Kidney glomerular epithelial cell (primary cell): ENCODE measurements around the gene KCNT2.
"Not testable (repeated sequence)": the region's sequence is repeated elsewhere in the genome, so short reads cannot be mapped to it uniquely, and the experiment has no call there.

Experiments
- DNase-seq: peaks from one replicate; lab custom pipeline; 2025; lab: John Stamatoyannopoulos, UW

Gene KCNT2

DNA sequence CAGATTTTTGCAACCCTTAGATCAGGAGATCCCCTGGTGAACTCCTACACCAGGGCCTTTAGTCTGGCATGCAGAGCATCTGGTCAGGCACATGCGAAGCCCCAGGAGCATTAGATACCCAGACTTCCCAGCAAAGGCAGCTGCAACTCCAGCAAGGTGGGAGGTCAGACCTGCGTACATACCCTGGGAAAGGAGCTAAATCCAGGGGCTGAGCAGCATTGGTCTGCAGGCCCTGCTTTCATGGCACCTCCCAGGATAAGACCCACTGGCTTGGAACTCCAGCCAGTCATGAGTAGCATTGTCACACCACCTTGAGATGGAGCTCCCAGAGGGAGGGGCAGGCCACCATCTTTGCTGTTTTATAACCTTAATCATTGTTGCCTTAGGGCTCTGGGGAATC, 92.3 kb downstream of the KCNT2 start:
- DNase-seq: no peak

DNA sequence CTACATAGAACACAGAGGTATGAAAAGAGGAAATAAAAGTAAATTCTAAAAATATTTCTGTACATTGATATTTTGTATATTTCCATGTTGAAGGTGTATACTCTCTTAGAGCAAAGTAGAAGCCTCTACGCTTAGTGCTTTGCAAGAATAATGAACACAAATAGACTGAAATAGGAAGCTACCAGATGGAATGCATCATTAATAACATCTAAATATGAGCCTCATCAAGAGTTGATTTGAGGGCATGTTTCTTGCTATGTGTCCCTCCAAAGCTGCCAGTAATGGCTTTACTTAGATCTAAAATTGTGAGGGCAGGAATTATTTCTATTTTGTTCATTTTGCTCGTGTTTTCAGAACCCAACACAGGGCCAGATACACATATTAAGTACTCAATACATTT, 94.4 kb downstream of the KCNT2 start:
- DNase-seq: no peak

DNA sequence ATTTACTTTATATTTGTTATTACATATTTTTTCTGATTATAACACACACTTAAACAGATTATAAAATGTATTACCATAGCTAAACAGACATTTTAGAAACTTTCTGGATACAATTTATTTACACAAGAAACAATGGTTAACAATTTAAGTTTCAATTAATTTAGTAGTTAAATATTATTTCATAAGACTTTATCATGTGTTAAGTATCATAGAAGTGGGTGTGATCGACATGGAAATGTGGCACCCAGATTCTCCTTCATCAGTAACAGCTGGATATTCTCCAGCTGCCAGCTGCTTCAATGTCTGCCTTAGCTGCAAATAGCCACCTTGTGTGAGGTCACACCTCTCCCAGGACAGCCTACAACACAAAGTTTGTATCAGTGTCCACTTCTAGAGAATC, 97.8 kb downstream of the KCNT2 start:
- DNase-seq: no peak

DNA sequence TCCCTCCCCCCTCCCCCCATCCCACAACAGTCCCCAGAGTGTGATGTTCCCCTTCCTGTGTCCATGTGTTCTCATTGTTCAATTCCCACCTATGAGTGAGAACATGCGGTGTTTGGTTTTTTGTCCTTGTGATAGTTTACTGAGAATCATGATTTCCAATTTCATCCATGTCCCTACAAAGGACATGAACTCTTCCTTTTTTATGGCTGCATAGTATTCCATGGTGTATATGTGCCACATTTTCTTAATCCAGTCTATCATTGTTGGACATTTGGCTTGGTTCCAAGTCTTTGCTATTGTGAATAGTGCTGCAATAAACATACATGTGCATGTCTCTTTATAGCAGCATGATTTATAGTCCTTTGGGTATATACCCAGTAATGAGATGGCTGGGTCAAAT, 104.0 kb downstream of the KCNT2 start:
- DNase-seq: not testable (repeated sequence)

DNA sequence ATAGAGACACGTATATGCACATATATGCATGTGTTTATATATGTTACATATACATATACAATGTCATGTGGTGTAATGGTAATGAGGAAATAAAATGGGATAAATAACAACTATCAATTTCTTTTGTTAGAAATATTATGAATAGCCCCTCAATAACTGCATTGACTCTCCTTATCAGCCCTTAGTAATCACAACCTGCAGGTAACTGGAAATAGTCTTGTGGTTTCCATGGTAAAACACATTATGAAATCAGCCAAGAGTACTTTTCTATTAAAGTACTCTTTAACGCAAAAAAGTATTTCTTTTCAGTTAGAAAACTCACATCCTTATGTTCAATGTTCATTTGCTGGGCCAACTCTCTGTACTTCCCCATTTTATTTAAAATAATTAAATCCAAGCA, 105.8 kb downstream of the KCNT2 start:
- DNase-seq: no peak

DNA sequence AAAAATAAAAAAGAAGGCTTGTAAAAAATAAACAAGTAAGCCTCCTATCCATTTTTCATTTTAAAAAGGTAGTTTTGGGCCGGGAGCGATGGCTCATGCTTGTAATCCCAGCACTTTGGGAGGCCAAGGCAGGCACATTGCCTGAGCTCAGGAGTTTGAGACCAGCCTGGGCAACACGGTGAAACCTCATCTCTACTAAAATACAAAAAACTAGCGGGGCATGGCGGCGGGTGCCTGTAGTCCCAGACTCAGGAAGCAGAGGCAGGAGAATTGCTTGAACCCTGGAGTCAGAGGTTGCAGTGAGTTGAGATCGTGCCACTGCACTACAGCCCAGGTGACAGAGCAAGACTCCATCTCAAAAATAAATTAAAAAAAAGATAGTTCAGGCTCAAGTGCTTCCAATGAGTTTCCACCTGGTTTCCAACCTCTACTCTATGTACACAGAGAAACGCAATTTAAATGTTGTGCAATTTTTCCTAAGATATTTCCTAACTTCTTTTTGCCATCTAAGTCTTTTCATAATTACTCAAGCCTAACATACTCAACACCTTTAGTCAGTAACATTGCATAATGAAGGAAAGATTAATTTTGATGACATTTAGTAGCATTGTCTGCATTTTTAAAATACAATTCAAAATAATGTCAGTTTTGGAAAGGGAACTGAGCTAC, 106.3 kb downstream of the KCNT2 start:
- peak; percentile 10 for DNase-seq

DNA sequence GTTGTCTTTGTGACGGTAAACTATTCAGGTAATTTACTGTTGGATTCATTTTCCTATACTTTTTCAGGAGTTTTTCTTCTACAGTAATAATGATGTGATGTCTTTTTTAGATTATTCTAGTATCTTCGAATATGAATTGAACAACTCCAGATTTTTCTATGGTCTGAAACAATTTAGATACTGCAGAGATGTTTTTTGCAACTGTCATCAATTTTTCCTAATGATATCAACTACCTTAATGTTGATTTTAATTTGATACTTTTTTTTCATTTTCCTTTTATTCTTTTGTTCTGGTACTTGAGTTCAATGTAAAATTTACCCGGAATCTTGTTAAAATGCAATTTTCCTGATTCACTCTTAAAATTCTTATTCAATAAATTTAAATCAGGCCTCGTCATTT, 110.4 kb downstream of the KCNT2 start:
- no peak for DNase-seq

DNA sequence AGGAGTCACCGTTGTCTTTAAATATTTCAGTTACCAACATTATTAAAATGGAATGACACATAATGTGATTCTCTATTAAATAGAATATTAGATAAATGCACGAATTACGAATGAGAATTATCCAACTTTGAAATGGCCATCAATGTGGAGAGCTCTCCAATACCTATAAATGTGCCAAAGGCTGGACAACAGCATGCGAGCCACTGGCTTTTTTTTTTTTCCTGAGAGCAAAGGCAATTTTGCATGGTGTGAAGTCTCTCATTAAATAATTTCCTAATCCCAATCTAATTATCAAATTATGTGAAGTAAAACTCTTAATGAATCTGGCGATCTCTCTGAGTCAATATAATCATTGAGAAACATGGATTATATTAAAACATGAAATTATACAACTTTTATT, 113.5 kb downstream of the KCNT2 start:
- no peak for DNase-seq

DNA sequence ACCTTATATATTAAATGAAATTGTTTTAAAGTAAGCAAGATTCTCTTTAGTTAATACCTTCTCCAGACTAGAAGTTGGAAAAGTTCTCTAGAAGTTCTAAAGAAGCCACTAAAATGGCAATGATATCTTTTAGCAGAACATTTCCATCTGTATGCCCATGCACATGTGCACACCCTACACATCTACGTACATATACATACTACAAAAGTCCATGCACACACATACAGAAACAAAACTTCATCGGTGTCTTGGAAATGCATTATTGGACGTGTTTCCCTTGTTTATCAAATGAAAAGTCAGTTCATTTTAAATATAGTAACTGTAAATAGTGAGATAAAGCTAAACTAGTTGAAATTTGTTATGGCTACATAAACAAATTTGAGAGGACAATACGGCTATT, 114.4 kb downstream of the KCNT2 start:
- DNase-seq: no peak

DNA sequence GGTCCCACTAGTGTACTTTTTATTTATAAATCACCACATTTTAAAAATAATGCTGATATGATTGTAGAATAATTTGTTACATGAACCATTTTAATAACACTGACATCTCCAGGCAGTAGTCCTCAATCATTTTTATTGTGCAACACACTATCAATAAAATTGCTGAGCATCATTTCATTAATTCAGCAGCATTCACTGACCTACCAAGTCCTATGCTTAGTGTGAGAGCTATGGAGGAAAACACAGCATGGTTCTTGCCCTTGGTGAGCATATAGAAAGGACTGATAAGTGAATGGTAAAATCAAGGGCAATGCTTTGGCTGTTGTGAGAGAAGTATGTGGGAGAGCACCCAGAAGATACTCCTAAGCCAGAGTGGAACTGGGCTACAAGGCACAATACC, 119.7 kb downstream of the KCNT2 start:
- no peak for DNase-seq

DNA sequence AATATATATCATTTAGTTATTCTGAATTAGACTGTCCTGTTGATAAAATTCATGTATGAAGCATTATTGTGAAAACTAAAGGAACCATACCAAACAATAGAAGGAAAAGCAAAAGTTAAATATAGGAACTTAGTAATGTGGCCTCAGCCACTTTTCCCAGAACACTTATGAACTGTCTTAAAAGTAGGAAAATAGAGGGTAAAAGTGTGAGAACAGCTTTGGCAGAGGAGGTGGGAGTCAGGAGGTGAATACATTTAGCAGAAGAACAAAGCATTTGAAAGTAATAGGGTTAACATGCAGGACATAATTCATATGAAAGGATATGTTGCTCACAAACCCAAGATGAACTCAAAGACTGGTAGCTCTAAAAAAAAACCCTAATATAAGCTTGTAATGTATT, 121.9 kb downstream of the KCNT2 start:
- no peak for DNase-seq

DNA sequence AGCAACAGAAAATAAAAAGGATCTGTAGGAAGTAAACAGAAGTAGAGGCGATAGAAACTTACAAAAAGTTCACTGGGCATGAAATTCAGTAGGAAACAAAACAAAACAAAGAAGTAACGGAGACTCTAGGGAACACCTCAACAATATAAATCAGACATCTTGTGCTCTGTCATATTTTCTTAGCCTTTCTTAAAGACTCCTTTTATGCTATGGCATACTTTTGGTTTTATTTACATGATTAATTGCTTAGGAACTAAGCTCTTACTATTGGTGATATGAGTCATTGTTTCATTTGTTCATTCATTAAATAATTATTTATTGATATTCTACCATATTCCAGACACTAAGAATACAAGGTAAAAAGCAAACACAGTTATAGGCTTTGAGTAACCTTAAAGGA, 126.6 kb downstream of the KCNT2 start:
- no peak for DNase-seq

DNA sequence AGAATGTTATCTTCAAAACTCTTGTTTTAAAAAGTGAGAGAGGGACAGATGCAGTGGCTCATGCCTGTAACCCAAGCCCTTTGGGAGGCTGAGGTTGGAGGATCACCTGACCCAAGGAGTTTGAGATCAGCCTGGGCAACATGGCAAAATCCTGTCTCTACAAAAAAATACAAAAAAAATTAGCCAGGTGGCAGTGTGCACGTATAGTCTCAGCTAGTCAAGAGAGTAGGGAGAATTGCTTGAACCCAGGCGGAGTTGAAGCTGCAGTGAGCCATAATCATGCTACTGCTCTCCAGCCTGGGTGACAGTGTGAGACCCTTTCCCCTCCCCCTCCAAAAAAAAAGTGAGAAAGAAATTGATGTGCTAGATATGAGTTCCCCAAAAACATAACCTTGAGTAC, 131.0 kb downstream of the KCNT2 start:
- no peak for DNase-seq

DNA sequence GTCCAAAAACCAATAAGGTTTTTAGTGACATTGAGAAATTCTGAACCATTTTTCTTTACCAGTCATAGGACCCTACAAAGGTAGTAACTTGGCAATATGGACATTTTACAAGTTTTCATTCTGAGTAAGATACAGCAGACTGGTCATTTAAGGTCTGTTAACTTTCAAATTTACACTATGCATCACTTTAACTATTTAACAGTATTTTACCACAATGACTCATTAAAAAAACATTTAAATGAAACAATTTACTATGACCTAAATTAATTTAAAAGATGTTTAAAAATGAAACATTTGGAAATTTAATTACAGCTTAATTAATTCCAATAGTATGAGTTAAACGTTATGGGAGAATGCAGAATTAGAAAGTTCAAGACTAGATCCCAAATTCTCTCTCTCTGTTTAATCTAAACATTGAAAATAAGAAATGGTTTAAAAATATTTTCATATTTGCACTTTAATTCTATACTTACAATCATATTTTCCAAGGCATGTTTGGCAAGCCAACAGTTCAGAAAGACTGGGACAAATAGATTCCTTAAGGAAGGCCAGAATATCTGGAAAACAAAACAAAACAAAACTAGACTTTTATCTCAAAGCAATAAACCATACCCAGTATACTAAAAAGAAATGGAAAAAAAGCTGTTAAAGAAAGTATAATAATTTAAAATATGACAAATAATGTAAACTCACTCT, 140.9 kb downstream of the KCNT2 start:
- peak; percentile 65 for DNase-seq

DNA sequence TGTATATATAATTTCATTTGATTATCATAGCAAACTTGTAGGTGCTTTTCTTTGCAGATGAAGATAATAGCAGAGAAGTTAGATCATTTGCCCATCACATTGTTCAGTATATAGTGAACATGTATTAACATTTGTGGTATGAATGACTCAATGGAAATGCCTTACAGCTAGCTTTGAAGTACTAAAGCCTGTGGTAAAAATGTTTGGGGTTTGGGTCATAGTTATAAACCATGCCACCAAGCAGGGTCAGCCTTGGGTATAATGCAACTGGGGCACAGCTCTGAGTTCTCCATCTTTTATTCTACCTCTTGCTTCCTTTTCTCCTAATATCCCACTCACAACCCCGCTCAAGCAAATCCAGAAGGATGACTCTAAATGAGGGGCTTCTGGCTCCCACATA, 141.6 kb downstream of the KCNT2 start:
- peak; percentile 80 for DNase-seq

DNA sequence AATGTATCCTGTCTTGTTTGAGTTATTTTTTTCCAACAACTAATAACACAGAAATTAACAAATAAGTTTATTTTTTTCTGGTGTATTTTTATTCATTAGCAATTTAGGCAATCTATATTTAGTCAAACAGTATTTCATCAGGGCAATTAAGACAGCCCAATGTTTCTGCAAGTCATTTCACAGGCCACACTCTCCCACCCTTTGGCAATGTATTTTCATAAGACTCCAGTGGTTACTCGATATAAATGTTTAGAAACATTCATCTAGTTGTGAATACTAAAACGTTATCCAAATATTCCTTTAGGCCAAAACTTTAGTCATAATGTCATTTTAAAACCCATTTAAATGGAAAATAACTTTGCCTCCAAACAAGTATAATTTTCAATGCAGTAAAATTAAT, 142.1 kb downstream of the KCNT2 start:
- no peak for DNase-seq

DNA sequence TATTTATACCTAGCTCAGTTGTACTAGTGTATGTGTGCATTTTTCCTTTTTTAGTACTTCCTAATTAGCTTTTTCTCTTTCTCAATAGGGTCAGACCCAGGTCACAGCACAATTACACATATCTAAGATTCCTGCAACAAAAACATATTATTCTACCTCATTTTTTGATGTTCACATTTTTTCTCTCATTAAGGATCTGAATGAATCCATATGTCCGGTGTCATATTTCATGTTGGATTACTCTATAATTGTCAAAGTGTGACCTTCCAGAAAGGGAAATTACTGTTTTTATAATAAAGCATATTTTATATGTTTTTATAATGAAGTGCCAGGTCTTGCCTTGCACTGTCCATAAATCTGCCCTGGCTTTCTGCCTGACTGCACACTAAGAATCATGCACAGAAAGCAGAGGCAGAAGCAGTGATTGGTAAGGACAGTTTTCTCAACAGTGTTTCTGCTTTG, 143.7 kb downstream of the KCNT2 start:
- peak; percentile 72 for DNase-seq

DNA sequence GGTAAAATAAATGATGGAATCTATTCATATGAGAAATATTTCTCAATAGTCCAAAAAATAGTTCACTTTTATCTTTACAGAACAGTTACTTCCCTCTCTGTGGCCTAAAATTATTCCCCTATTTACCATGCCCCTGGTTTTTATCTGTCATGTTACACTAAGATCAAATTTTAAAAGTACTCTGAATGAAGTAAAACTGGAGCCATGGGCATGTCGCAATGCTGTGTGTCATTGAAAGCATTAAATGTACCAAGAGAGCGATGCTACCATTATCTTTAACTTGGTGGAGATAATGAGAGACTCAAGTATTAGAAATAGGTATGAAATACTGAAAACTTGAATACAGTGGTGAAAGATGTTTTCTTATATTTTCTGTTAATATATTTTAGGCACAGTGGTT, 146.2 kb downstream of the KCNT2 start:
- no peak for DNase-seq

DNA sequence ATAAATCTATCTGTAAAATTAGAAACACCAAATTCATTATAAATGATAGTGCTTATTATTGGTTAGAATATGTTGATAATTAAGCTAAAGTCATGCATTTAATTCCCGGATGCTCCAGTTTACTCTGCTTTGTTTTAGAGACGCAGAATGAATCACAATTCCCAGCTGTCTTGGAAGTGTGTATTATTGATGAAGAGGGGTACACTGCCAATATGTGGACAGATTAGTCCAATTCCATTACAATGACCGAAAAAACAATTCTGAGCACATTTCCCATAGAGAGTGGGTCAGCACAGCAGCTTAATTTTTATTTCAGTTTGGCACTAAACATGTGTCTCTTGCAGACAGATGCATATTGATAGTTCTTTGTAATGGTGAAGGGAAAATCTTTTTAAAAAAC, 146.7 kb downstream of the KCNT2 start:
- DNase-seq: no peak

DNA sequence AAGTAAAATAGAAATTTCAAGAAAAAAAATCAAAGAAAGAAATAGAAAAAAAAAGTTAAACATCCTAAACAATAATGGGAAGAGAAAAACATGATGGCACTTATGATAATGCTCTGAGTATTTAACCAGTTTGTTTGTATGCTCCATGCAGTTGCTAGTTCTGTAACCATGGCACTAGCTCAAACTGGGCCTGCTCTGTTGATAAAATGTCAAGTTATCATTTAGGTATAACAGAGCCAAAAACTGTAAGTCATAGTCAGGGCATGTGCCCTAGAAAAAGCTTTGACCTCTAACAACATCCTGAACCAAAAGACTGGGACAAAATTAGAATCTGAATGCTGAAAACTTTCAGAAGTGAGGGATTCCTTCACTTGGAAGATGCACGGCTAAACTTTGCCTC, 148.9 kb downstream of the KCNT2 start:
- no peak for DNase-seq

DNA sequence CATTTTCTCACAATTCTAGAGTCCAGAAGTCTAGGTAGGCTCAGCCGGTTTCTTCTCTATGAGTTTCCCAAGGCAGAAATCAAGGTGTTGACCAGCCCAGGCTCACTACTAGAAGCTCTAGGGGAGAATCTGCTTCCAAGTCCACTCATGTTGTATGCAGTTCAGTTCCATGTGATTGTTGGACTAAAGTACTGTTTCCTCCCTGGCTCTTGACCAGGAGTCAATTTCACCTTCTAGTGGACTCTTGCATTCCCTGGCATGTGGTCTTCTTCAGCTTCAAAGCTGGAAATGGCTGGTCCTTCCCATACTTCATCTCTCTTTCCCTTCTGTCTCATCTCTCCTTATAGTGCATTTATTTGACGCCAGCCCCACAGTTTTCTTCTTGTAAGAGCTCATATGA, 153.4 kb downstream of the KCNT2 start:
- DNase-seq: no peak

DNA sequence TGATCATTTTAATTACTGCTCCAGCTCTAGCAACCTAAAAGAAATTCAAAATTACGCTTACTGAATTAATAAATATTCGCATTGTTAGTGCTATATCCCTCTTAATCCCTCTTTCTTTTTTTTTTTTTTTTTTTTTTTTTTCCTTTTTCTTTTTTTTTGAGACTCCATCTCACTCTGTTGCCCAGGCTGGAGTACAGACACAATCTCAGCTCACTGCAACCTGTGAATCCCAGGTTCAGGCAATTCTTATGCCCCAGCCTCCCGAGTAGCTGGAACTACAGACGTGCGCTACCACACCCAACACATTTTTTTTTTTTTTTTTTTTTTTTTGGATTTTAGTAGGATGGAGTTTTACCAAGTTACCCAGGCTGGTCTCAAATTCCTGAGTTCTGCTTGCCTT, 157.1 kb downstream of the KCNT2 start:
- no peak for DNase-seq

DNA sequence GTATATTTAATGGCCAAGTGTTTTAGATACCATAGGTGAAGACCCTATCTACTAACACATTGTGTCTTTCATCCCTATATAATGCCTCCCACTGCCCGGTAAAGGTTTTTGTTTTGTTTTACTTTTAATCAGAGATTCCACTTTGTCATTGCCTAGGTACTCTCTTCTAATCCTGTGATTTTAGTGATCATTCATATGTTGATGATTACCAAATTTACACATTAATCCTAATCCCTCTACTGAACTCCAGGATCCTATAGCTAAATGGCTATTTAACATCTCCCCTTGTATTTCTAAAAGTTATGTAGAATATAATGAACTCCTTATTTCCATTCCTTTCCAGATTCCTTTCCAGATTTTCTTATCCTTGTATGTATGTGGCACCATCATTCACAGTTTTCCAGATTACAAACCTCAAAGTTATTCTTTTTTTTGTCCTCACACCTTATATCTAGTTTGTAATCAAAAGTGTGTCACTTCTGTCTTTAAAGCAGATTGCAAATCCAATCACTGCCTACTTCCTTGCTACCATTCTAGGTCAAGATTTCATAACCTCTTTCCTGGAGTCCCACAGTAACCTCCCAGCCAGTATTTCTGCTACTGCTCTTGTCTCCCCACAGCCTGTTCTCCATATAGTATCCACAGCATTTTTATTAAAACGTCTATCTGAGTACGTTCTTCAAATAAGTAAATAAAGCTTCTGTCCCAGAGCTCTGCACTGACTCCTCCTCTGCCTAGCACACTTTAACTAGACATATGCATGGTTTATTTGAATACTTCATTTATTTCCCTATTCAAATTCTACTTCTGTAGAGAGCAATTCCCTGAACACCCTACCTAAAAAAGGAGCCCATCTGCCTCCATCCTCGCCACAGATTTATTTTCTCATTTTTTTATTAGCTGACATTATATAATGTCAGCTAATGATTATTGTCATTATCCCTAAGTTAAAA, 157.8 kb downstream of the KCNT2 start:
- DNase-seq: no peak
